Memory B cell (primary cell): ENCODE results near the gene SUGCT.

ENCODE experiments used
- ATAC-seq: fragments of 150-1000 bp; cut with Tn5 transposase; 2 replicates; pipeline ENCODE4 v1.10.0; 2021; ENCODE audit warnings: low read depth, mild to moderate bottlenecking, moderate library complexity
- DNase-seq, 2 donors: peaks; one replicate each; pipeline ENCODE4 v3.0.0; 2022; ENCODE audit warnings: low spot score in 2 of 2
- H3K27ac Mint-ChIP-seq: one replicate; pipeline ENCODE4 v1.8.0; 2022; ENCODE audit warnings: mild to moderate bottlenecking, moderate library complexity, mixed read lengths
- H3K27me3 Mint-ChIP-seq: one replicate; pipeline ENCODE4 v1.8.0; 2022; ENCODE audit warnings: mixed read lengths
- H3K36me3 Mint-ChIP-seq: one replicate; pipeline ENCODE4 v1.8.0; 2022; ENCODE audit warnings: mild to moderate bottlenecking, mixed read lengths
- H3K4me1 Mint-ChIP-seq: one replicate; pipeline ENCODE4 v1.8.0; 2022; ENCODE audit warnings: mixed read lengths
- H3K4me3 Mint-ChIP-seq: one replicate; pipeline ENCODE4 v1.8.0; 2022; ENCODE audit warnings: mild to moderate bottlenecking, moderate library complexity, mixed read lengths
- H3K9me3 Mint-ChIP-seq: one replicate; pipeline ENCODE4 v1.8.0; 2022; ENCODE audit warnings: mixed read lengths

SUGCT gene

DNA sequence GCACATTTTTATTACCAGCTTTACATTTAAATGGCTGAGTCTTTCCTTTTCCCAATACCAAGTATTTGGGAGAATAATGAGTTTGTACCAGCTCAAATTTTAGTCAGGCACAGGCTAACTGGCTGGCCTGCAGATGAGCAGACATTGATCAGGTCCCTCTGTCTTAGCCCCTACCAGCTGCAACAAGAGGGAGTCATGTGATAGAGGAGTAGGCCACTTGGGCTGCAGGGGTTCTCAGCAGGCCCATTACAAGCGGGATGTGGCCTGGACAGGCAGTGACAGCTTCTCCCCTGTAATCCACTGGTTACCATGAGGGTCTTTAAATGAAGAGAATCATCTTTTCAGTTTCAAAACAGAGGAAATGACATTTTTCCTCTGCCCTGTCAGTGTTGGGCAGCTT, 283.6 kb downstream of the SUGCT start:
- no peak overlapping the region for H3K27ac Mint-ChIP-seq
- no peak for ATAC-seq
- H3K36me3 Mint-ChIP-seq, result no peaks in the 10 kb centered on the region
- H3K9me3 Mint-ChIP-seq, result no peaks in the 10 kb centered on the region
- DNase-seq, result no peak
- H3K4me3 Mint-ChIP-seq, result no peak overlapping the region
- no peaks in the 10 kb centered on the region for H3K4me1 Mint-ChIP-seq
- H3K27me3 Mint-ChIP-seq, result no peaks in the 10 kb centered on the region

DNA sequence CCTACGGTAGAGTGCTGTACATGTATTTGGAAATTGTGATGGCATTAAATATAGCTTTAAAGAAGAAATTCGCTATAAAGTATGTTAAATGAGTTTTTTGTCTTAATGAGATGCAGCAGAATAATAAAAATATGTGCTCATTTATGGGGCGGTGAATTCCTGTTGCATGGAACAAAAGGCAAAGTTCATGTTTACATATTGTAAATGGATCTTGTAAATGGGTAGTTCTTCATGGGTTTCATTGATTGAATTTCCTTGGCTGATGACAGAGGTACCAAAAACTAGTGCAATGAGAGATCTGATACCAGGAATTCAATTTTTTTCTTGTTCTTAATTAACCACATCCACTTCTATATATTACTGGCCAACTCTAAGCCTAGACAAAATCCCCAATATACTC, 284.2 kb downstream of the SUGCT start:
- Mint-ChIP-seq H3K9me3 (no peaks in the 10 kb centered on the region), H3K27me3 (no peaks in the 10 kb centered on the region), H3K4me3 (no peak overlapping the region), H3K36me3 (no peaks in the 10 kb centered on the region), H3K27ac (no peak overlapping the region), H3K4me1 (no peaks in the 10 kb centered on the region)
- ATAC-seq (no peak), DNase-seq (no peak)

DNA sequence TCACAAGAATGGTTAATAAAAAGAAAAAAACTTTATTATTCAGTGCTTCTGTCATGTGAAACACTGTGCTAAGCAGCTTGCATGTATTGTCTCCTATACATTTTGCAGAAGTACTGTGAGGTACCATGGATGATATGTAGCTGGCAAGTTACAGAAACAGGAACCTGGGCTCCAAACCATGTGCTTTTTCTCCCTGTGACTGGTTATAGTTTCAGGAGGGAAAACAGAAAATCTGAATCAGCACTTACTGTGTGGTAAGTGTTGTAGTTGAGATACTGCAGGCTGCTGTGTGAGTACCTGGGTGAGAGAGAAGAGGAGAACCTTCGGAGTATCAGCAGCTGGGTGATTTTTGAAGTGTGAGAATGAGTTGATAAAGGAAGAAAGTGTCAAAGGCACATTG, 285.0 kb downstream of the SUGCT start:
- H3K4me1 Mint-ChIP-seq, result no peaks in the 10 kb centered on the region
- DNase-seq (no peak), ATAC-seq (no peak)
- no peaks in the 10 kb centered on the region for H3K9me3 Mint-ChIP-seq
- H3K27ac Mint-ChIP-seq, result no peak overlapping the region
- no peaks in the 10 kb centered on the region for H3K36me3 Mint-ChIP-seq
- no peaks in the 10 kb centered on the region for H3K27me3 Mint-ChIP-seq
- H3K4me3 Mint-ChIP-seq, result no peak overlapping the region

DNA sequence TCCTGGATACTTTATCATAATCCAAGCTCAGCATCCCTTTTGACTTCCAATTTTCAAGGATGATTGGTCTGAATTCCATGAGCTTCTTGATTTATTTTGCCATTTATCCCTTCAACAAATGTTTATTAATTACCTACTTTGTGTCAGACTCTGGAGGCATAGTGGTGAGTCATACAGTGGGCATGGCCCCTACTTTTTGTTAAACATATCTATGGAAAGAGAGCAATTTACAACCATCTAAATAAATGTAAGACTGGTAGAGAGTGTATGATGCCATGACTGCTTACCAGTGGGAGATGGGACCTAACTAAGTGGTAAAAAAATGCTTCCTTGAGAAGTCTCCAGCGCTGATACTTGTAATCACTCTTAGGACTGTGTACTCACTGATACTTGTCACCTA, 286.6 kb downstream of the SUGCT start:
- H3K4me1 Mint-ChIP-seq, result no peaks in the 10 kb centered on the region
- ATAC-seq (no peak), DNase-seq (no peak)
- H3K27me3 Mint-ChIP-seq, result no peaks in the 10 kb centered on the region
- no peaks in the 10 kb centered on the region for H3K36me3 Mint-ChIP-seq
- no peak overlapping the region for H3K27ac Mint-ChIP-seq
- no peak overlapping the region for H3K4me3 Mint-ChIP-seq
- H3K9me3 Mint-ChIP-seq, result no peaks in the 10 kb centered on the region

DNA sequence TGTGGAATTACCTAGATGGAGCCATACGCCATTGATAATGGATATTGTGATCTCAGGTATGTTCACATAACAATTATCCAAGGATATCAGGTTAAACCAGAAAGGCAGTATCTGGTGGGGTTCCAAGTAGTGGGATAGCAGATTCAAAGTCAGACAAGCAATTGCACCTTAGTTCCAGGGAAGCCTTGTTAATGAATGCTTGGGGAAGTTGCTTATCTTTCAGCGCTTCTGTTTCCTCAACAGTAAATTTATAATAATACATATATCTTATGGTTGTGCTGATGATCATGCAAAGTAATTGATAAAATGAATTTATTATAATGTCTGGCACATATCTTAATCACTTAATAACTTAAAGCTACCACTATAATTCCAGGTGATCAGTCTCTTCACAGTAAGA, 290.9 kb downstream of the SUGCT start:
- no peak overlapping the region for H3K27ac Mint-ChIP-seq
- ATAC-seq, result no peak
- no peak for DNase-seq
- no peaks in the 10 kb centered on the region for H3K36me3 Mint-ChIP-seq
- H3K4me1 Mint-ChIP-seq, result no peaks in the 10 kb centered on the region
- no peaks in the 10 kb centered on the region for H3K9me3 Mint-ChIP-seq
- H3K4me3 Mint-ChIP-seq, result no peak overlapping the region
- H3K27me3 Mint-ChIP-seq, result no peaks in the 10 kb centered on the region

DNA sequence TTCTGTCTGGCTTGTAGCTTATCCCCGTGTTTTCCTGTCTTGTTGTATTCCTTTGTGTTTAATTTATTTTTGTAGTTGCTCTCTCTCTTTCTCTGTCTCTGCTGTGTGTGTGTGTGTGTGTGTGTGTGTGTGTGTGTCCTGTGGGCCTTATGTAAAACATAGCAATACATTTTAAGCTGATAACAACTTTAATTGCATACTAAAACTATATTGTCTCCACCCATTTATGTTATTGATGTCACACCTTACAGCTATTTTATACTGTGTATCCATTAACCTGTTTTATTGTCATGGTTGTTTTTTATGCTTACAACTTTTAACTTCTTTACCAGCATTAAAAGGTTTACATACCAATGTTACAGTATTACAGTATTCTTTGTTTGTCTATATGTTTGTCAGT, 293.6 kb downstream of the SUGCT start:
- H3K27ac Mint-ChIP-seq, result no peak overlapping the region
- peaks cover 5% of the 10 kb centered on the region for H3K36me3 Mint-ChIP-seq
- H3K27me3 Mint-ChIP-seq, result no peaks in the 10 kb centered on the region
- DNase-seq, result no peak
- peaks cover 8% of the 10 kb centered on the region for H3K9me3 Mint-ChIP-seq
- no peaks in the 10 kb centered on the region for H3K4me1 Mint-ChIP-seq
- no peak for ATAC-seq
- H3K4me3 Mint-ChIP-seq, result no peak overlapping the region

DNA sequence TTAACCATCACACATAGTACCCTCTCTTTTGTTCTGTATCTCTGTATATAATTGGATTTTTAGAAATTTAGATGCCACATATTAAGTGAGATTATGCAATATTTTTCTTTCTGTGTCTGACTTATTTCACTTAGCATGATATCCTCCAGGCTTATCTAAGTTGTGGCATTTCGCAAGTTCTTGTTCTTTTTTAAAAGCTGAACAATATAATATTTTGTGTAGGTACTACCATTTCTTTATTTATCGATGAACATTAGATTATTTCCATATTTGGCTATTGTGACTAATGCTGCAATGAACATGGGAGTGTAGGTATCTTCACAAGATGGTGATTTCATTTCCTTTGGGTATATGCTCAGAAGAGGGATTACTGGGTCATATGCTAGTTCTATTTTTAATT, 295.0 kb downstream of the SUGCT start:
- DNase-seq (no peak), ATAC-seq (no peak)
- H3K4me1 Mint-ChIP-seq, result no peaks in the 10 kb centered on the region
- H3K27ac Mint-ChIP-seq, result no peak overlapping the region
- H3K9me3 Mint-ChIP-seq, result peaks cover 8% of the 10 kb centered on the region
- no peaks in the 10 kb centered on the region for H3K27me3 Mint-ChIP-seq
- peaks cover 5% of the 10 kb centered on the region for H3K36me3 Mint-ChIP-seq
- H3K4me3 Mint-ChIP-seq, result no peak overlapping the region

DNA sequence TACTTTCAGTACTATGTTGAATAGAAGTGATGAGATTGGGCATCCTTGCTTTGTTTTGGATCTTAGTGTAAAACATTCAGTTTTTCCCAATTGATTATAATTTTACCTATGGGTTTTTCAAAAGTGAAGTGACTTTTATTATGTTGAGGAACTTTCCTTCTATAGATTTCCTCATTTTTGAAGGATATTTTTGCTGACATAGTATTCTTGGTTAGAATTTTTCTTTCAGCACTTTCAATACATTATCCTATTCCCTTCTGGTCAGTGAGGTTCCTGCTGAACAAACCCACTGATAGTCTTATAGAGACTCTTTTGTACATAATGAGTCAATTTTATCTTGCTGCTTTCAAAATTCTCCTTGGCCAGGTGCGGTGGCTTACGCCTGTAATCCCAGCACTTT, 297.2 kb downstream of the SUGCT start:
- Mint-ChIP-seq H3K4me3 (no peak overlapping the region), H3K4me1 (no peaks in the 10 kb centered on the region), H3K36me3 (peaks cover 5% of the 10 kb centered on the region), H3K27ac (no peak overlapping the region), H3K27me3 (no peaks in the 10 kb centered on the region), H3K9me3 (peaks cover 8% of the 10 kb centered on the region)
- no peak for ATAC-seq
- DNase-seq, result no peak

DNA sequence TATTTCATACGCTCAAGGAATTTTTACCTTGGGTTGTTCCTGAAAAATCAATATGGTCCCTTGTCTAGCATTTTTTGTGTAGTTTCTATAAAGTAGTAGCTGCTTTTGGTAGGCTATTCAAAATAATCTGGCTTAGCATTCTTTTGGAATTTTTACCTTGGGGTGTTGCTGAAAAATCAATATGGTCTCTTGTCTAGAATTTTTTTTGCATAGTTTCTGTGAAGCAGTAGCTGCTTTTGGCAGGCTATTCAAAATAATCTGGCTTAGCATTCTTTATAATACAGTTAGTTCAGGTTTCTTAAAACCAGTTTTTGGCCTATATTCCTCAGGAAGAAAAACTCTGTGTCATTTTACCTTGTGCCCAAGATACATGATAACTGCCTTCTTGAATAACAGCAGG, 301.9 kb downstream of the SUGCT start:
- no peaks in the 10 kb centered on the region for H3K4me1 Mint-ChIP-seq
- ATAC-seq (no peak), DNase-seq (no peak)
- peaks cover 10% of the 10 kb centered on the region for H3K9me3 Mint-ChIP-seq
- H3K4me3 Mint-ChIP-seq, result no peak overlapping the region
- H3K27me3 Mint-ChIP-seq, result peaks cover 1% of the 10 kb centered on the region
- H3K27ac Mint-ChIP-seq, result no peak overlapping the region
- H3K36me3 Mint-ChIP-seq, result peaks cover 6% of the 10 kb centered on the region

DNA sequence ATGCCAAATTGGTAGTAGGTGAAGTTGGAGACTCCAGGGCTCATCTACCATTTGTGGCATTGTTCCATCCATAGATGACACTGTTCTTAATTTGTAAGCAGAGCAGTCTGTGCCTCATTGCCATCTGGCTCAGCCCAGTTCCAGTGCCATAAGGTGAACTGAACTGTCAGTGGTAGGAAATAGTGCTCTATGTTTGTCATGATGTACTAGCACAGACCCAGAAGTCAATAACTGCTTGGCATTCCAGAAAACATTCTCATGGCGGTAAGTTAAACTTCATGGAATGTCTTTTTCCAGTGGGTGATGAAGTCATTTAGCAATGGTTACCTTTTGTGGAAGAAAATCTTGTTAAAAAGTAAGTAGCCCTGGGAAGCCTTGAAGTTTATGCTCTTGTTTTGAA, 302.7 kb downstream of the SUGCT start:
- no peaks in the 10 kb centered on the region for H3K4me1 Mint-ChIP-seq
- DNase-seq, result no peak

DNA sequence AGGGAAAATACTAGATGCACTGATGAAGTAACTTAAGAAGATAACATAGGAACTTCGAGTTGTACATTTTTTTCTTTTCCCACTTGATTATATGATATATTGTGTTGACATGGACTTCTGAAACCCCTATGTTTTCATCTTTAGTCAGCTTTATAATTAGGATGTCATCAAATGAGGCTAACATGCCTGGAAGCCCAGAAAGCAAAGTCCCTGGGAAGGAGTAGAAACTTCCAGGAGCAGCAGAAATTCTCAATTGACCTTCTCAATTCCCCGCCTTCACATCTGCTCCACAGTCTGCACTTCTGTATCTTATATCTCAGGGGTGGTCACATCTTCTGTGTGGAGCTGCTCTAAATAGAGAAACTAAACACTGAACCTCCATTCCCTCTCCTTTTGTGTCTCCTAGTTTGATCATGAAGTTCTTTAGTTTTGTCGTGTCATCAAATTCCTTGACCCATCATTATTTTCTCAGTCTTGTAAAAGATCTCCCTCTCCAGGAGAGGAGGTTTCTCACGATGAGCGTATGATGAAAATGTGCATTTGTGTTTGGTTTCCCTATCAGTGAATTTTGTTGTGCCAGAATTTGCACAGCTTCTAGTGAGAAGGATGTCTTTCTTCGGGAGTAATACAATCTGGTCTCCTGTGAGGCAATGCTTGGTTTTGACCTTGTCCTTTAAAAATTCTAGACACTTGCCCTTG, 303.3 kb downstream of the SUGCT start:
- peaks cover 2% of the 10 kb centered on the region for H3K36me3 Mint-ChIP-seq
- peaks cover 4% of the 10 kb centered on the region for H3K9me3 Mint-ChIP-seq
- no peaks in the 10 kb centered on the region for H3K4me1 Mint-ChIP-seq
- H3K4me3 Mint-ChIP-seq, result no peak overlapping the region
- peaks cover 1% of the 10 kb centered on the region for H3K27me3 Mint-ChIP-seq
- DNase-seq, result no peak
- no peak for ATAC-seq
- H3K27ac Mint-ChIP-seq, result no peak overlapping the region

More for the DNA sequence above, 302.7 kb downstream of the SUGCT start:
- Mint-ChIP-seq H3K36me3 (peaks cover 6% of the 10 kb centered on the region), H3K27me3 (peaks cover 1% of the 10 kb centered on the region), H3K9me3 (peaks cover 9% of the 10 kb centered on the region), H3K4me3 (no peak overlapping the region), H3K27ac (no peak overlapping the region)
- no peak for ATAC-seq

DNA sequence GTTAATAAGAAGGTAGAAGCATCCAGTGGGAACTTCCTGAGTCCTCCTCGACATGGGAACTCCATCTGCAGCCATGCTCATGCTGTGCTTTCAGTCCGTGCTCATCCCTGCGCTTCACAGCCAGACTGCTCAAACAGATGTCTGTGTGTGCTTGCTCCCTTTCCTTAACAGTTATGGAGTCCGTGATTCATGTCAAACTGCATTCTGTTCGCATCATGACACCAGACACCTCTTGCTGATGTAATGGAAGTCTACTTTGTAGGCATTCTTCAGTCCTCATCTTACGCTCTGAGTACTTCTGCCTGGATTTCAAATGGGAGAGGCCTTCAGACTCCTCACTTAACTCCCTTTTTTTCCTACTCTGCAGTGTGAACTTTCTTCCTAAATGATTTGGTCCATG, 304.9 kb downstream of the SUGCT start:
- Mint-ChIP-seq H3K27me3 (peaks cover 1% of the 10 kb centered on the region), H3K27ac (no peak overlapping the region), H3K4me3 (no peak overlapping the region), H3K9me3 (peaks cover 5% of the 10 kb centered on the region), H3K36me3 (peaks cover 2% of the 10 kb centered on the region), H3K4me1 (no peaks in the 10 kb centered on the region)
- no peak for DNase-seq
- ATAC-seq, result no peak

DNA sequence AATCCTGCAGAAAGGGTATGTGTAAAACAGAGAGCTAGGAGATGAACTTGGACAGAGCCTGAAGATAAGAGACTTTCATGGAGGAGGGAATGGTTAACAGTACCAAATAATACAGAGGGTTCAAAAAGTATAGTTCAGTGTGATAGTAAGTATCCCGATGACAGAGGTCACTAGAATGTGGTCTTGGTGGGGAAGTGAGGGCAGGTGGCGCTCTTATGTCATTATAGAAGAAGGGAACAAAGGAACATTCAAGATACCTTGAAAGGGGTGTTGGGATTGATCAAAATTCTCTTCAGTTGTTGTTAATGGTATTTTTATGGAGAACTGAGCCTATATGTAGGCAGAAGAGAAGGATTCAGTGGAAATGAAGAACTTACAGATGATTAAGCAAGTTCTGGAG, 312.5 kb downstream of the SUGCT start:
- Mint-ChIP-seq H3K9me3 (peaks cover 2% of the 10 kb centered on the region), H3K4me3 (no peak overlapping the region), H3K36me3 (no peaks in the 10 kb centered on the region), H3K27ac (no peak overlapping the region), H3K4me1 (no peaks in the 10 kb centered on the region), H3K27me3 (no peaks in the 10 kb centered on the region)
- no peak for DNase-seq
- no peak for ATAC-seq

DNA sequence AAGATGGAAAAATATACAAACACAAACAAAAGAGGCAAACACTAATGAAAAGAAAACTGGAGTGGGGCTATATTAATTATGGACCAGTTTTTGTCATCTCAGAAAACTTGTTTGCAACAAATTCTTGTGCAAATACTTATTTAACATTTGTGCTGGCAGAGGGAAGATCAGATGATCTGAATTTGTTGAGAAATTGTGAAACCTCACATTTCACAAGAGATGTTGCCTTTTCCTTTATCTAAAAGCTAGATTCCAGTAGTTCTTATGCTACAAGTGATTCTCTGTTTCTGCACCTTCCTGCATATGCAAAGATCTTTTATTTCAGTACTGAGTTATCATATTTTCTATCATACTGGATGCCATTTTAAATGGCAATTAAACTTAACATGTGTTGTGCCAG, 320.7 kb downstream of the SUGCT start:
- ATAC-seq (no peak), DNase-seq (no peak)
- Mint-ChIP-seq H3K4me3 (no peak overlapping the region), H3K36me3 (no peaks in the 10 kb centered on the region), H3K27ac (no peak overlapping the region), H3K4me1 (no peaks in the 10 kb centered on the region), H3K9me3 (no peaks in the 10 kb centered on the region), H3K27me3 (no peaks in the 10 kb centered on the region)

DNA sequence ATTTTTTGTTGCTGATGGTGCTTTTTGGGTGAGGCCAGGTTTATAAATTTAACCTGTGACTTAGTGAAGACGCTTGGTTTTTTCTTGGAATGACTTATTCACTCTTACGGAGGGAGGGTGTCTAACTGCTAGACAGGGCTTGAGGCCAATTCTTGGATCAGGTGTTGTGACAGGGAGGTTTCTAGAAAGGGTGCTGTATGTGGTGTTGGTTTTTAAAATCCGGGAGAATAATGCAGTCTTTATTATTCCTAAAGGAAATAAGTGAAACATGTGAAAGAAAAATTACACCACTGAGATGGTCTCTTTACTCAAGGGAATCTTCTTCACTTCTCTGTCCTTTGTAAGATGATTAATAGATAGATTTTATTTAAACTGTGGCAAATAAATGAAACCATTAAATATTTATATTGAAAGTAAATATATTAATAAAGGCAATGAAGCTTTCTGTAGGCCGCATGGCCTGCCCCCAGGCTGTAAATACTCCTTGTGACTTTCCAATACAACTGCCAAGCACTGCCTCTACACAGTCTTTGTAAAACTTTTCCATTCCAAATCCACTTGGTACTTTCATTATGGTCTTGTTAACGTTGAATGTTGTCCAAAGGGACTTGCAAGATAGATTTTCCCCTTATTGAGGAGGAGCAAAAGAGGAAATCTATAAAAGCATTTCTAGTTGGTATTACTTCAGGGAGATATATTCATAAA, 323.1 kb downstream of the SUGCT start:
- no peak for DNase-seq
- Mint-ChIP-seq H3K4me1 (no peaks in the 10 kb centered on the region), H3K27ac (no peak overlapping the region), H3K9me3 (no peaks in the 10 kb centered on the region), H3K27me3 (no peaks in the 10 kb centered on the region), H3K36me3 (no peaks in the 10 kb centered on the region), H3K4me3 (no peak overlapping the region)
- no peak for ATAC-seq
